Adipose tissue (tissue), 3 donors: ENCODE results near the gene GPATCH8. TPM values are rescaled to one million over a fixed set of nuclear protein-coding genes. Genes with fewer than 3 reads are reported as not detected.
"Not testable (repeated sequence)": the region's sequence is repeated elsewhere in the genome, so short reads cannot be mapped to it uniquely, and the experiment has no call there.

Source experiments
- H3K27ac ChIP-seq: one replicate; pipeline ENCODE4 v1.5.1; 2013; ENCODE audit warnings: low read depth, low read length
- WGBS, 3 donors: extraction: QIAGEN DNeasy Blood & Tissue Kit; methylation state at CpG; one replicate each; pipeline ENCODE4 v1.1.7; 2013; 5-methylcytosine and 5-hydroxymethylcytosine counted together
- polyA plus RNA-seq, 3 donors: library from polyadenylated mRNA; stranded (reverse); fragments of 200-250 nt; gene quantifications; one replicate each; pipeline ENCODE4 v1.2.3, GENCODE V29; 2013
- donor health status: healthy with polysubstance abuse.
- donor health status: Bipolar disorder and iron deficiency.
- donor health status: healthy.

The GPATCH8 gene
- polyA plus RNA-seq, 3 donors: 5.8 to 11.2 (median 7.6) TPM

DNA sequence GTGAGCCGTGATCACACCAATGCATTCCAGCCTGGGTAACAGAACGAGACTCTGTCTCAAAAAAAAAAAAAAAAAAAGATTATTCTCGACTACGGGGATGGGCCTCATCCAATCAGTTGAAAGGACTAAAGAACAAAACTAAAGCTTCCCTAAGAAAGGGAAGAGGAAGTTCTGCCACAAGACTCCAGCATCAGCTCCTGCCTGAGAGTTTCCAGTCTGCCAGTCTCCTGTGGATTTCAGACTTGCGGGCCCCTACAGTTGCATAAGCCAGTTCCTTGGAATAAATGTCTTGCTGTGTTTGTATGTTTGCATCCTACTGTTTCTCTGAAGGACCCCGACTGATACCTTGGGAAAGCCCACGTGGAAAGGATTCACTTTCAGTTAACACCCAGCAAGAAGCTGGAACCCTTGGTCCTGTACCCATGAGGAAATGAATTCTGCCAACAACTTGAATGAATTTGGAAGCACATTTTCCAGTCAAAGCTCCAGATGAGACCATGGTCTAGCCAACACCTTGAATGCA, 27.8 kb upstream of the GPATCH8 start:
- WGBS, 3 donors: 66 to 73% (median 72%) methylated on average over 7 of the region's 7 CpGs
- H3K27ac ChIP-seq: no peak overlapping the region

DNA sequence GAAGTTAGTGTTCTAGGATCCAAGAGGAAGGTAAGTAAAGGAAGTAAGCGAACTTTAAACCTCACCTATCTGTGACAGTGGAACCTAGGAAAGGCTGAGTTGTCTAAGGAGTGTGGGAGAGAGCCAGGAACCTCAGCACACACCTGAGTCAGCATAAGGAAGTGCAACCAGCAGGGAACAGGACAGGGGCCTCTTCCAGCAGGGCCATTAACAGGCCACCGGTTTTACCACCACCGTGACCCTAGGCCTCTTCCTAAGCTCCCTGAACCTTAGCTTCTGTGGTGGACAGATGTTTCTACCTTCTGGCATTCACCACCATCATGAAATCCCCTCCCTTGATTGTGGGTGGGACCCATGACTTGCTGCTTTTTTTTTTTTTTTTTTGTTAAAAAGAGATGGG, 26.7 kb upstream of the GPATCH8 start:
- WGBS, 3 donors: 68 to 75% (median 72%) methylated on average over 3 of the region's 3 CpGs
- H3K27ac ChIP-seq: no peak overlapping the region

DNA sequence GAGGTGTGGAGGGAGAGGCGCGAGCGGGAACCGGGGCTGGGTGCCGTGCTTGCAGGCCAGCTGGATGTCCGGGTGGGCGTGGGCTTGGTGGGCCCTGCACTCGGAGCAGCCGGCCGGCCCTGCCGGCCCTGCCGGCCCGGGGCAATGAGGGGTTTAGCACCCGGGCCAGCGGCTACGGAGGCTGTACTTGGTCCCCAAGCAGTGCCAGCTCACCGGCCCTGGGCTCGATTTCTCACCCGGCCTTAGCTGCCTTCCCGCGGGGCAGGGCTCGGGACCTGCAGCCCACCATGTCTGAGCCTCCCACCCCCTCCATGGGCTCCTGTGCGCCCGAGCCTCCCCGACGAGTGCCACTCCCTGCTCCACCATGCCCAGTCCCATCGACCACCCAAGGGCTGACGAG, 24.7 kb upstream of the GPATCH8 start:
- WGBS, 3 donors: 94 to 95% (median 95%) methylated on average over 19 to 28 of the region's 28 CpGs
- no peak overlapping the region for H3K27ac ChIP-seq

DNA sequence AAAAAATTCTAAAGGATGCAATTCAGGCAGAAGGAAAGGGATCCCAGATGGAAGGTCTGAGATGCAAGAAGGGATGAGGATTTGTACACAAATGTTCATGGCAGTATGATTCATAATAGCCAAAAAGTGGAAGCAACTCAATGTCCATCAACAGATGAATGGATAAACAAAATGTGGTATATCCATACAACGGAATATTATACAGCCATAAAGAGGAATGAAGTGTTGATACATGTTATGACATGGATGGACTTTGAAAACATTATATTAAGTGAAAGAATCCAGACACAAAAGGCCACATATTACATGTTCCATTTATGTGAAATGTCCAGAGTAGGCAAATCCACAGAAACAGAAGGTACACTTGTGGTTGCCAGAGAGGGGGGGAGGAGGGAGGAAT, 23.9 kb upstream of the GPATCH8 start:
- WGBS, 3 donors: 93 to 100% (median 97%) methylated on average over 1 of the region's 1 CpG

DNA sequence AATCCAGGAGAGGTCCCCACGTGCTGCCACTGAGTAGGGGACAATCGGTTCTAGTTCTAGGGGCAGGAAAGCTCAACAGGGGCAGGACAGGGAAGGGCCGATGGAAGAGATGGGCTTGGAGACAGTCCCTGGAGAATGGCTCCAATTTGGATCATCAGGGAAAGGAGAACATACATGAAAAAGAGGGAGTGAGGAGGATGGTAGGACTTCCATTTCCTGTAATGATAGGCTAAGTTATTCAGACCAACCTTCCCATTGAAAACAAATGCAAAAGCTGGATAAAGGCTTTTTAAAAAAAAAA, 20.4 kb upstream of the GPATCH8 start:
- no peak overlapping the region for H3K27ac ChIP-seq
- 68 to 72% (median 69%) methylated on average over 3 of the region's 3 CpGs for WGBS, 3 donors

More for the DNA sequence above, 23.9 kb upstream of the GPATCH8 start:
- no peak overlapping the region for H3K27ac ChIP-seq

DNA sequence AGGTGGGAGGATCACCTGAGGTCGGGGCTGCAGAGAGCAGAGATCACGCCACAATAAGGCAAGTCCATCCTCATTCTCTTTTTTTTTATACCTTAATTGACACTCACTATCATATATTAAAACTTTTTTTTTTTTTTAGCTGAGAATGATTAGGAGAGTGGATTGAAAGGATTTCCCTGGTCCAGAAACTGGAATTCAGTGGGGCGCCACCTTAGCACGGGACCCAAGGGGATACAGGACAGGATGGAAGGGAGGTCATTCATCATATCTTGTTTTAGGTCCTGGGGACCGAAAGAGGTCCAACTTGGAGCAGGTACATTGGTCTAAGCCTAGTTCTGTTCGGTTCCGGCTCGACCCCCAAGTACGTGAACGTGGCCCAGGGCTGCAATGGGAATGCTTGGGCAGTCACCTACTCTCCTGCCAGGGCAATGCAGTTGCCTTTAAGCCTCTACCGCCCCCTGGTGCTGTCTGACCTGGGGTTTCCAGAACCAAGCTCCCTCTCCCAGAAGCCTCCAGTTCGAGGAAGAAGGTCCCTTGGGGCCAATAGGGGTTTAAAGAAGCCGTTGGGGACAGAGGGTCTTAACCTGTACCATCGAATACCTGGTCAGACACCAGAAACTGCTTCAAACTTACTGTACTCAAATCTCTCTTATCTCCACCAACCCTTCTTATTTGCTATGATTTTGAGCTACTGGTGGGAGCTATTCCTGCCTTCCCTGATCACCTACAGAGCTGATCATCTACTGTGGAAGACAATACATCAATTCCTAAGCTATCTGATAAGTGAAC, 19.9 kb upstream of the GPATCH8 start:
- H3K27ac ChIP-seq: no peak overlapping the region
- 52 to 56% (median 55%) methylated on average over 14 of the region's 14 CpGs for WGBS, 3 donors

DNA sequence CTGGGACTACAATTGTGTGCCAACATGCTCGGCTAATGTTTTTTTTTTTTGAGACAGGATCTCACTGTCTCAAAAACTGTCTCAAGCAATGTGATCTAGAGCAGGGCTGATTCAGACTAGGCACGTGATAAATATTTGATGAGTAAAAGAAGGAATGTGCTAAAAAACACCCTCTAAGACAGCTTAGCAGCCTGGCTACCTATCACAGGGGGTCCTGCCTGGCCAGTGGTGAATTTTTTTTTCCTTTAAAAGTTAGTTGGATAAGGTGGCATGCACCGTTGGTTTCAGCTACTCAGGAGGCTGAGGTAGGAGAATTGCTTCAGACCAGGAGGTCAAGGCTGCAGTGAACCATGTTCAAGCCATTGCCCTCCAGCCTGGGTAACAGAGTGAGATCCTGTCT, 14.8 kb upstream of the GPATCH8 start:
- 44 to 57% (median 54%) methylated on average over 3 of the region's 3 CpGs for WGBS, 3 donors
- no peak overlapping the region for H3K27ac ChIP-seq

DNA sequence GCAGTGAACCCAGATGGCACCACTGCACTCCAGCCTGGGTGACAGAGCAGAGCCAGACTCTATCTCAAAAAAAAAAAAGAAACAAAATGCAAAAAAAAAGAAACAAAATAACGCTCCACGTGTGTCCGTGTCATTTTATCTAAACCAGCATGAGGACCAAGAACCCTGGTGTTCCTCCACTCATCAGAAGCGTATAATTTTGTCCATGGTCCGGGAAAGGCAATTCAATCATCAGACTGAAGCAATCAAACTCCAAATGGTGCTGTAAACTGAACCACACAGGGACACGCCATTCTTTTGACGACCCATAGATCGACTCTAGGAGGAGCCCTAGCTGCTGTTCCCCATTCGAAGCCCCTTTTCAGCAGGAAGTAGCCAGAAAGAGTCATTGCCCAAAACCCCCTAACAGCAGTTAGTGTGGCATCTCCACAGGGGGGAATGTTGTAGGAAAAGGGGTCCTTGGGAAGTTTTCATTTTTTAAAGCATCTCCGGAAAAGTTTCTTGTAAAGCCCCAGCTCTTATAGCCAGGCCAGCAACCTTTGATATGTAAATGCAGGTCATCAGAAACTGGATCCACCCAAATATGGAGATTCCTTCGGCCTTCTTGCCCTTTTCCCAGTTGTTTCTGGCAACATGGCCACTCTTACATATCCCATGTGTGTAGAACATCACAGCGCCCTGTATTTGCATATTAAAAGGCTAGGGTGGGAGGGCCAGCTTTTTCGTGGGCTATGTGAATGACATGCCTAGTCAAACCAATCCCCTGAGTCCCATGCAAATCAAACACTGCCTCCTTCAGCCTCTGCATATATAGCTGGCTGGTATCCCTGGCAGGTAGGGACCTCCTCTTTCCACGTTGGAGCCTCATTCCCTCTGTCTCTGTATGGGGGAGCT, 8.3 kb upstream of the GPATCH8 start:
- 37 to 44% (median 42%) methylated on average over 14 of the region's 14 CpGs for WGBS, 3 donors
- H3K27ac ChIP-seq: not testable (repeated sequence)

DNA sequence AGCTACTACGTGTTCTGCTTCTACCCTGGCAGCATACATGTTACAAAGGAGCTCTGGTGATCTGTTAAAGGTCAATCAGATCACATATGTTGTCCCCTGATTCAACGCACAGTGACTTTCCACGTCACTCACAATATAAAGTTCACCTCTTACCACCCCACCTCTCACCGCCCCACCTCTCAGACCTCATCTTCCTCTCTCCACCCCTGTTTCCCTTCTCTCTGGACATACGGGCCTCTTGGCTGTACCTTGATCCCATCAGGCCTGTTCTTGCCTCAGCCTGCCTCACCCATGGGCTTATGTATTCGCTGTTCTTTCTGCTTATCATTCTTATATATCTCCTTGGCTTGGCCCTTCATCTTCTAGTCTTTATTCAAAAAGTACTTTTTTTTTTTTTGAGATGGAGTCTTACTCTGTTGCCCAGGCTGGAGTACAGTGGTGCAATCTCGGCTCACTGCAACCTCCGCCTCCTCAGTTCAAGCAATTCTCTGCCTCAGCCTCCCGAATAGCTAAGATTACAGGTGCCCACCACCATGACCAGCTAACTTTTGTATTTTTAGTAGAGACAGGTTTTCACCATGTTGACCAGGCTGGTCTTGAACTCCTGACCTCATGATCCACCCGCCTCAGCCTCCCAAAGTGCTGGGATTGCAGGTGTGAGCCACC, 3.9 kb upstream of the GPATCH8 start:
- WGBS, 3 donors: 88 to 94% (median 92%) methylated on average over 10 of the region's 10 CpGs
- not testable (repeated sequence) for H3K27ac ChIP-seq

DNA sequence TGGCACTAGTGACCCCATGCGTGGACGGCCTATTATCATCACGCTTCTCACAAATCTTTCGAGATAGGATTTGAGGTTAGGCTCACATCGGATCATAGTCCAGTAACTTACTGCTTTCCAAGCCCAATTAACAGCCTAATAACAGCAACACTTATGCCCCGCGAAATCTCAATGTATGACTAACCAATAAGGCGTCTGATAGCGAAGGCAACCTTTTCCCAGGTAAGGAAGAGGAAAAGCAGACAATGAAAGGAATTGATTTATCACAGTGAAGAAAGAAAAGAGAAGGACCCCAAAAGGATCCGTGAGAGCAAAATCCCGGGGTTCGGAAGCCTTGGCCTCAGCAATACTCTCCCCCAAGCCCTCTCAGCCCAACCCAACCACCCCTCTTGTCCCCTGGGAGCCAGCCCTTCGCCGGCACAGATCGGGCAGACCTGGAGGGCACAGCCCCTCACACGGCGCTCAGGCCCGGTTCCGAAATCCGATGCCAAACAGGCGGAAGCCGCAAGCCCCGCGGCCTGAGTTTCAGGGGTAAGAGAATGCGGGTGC, 534 bp downstream of the GPATCH8 start:
- WGBS, 3 donors: 0 to 1% (median 0%) methylated on average over 25 of the region's 25 CpGs
- peak overlapping the region; percentile 60 for H3K27ac ChIP-seq

DNA sequence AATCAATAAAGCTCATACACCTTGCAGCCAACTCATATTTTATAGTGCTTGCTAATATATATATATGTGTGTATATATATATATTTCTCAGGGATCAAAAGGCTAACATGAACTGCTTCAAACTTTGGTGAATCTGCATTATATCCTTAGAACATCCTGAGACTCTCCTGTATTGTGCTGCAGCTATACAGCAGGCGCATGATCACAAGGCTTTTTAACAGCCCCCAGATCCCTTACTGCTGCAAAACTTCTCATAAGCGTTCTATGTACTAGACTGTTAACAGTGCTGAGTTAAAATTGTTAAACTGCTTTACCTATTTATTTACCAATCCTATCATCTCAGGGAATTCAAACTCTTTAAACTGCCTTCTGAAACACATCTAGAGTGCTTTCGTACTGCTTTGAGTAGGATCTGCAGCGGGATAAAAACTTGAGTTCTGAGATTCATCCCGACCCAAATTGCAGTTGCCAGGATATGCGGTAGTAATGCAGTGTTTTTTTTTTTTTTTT, 1.3 kb downstream of the GPATCH8 start:
- H3K27ac ChIP-seq: no peak overlapping the region
- 4 to 15% (median 11%) methylated on average over 6 of the region's 6 CpGs for WGBS, 3 donors

DNA sequence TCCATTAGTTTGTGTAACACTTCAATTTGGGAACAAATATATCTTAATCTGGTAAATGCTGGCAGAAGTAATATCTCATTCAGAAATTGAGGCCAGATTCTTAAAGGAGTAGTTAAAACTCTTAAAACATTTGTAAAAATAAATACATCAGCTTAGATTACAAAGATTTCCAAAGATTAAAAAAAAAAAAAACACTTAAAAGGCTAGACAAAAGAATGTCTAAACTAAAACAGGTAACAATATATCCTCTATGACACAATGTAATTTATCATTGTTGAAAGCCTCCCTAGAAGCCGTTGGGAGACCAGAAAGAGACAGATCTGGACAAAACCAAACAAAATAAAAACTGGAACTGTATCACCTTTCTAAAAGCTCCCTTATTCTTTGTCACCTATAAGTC, 3.5 kb downstream of the GPATCH8 start:
- 26 to 34% (median 26%) methylated on average over 1 of the region's 1 CpG for WGBS, 3 donors
- H3K27ac ChIP-seq: no peak overlapping the region

DNA sequence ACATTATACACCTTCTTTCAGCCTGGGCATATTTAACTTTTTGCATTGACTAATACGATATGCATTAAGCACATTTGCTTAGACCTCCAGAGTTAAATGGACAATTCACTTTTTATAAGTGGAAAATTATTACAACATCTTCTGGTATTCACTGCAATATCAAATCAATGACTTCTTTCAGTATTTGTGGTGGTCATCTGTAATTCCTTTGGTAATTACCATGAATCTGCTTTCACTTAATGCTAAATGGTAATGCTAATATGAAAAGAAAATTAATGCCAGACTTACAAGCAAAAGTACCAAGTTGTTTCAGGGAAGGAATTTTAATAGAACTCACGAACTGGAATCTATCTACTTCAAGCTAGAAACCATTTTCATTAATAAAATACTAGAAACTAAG, 6.4 kb downstream of the GPATCH8 start:
- WGBS, 3 donors: 86 to 96% (median 89%) methylated on average over 2 of the region's 2 CpGs
- no peak overlapping the region for H3K27ac ChIP-seq

DNA sequence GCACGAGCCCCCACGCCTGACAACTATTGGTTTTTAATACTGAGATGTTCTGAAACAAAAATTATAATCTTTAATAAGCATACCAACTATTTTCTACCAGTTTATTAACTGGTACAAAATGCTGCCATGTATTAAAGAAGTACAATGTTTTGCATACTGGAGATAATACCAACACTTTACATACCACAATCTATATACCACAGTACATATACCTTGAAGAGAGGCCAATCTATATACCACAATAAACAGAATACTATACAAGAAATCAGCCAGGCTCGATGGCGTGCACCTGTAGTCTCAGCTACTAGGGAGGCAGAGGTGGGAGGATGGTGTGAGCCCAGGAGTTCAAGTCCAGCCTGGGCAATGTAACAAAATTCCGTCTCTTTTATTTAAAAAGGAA, 9.9 kb downstream of the GPATCH8 start:
- H3K27ac ChIP-seq: no peak overlapping the region
- WGBS, 3 donors: 88 to 96% (median 94%) methylated on average over 5 of the region's 5 CpGs

DNA sequence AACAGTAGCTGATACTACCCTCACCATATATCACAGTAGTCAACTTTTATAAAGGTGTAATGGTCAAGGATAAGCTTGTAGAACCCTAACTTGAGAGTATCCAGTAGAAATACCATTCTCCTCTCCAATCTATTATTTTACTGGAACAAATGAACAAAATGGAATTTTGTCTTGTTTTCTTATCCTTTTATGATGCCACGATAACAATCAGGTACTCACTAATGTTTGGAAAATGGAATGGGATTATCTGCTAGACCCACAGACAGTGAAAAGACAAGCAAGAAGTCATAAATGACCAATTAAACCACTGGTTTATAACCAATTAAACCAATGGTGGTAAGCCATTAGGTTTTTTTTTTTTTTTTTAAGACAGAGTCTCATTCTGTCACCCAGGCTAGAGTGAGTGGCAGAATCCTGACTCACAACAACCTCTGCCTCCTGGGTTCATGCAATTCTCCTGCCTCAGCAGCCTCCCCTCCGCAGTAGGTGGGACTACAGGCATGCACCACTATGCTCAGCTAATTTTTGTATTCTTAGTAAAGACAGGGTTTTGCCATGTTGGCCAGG, 10.4 kb downstream of the GPATCH8 start:
- H3K27ac ChIP-seq: no peak overlapping the region
- WGBS, 3 donors: 96 to 98% (median 97%) methylated on average over 2 of the region's 2 CpGs

DNA sequence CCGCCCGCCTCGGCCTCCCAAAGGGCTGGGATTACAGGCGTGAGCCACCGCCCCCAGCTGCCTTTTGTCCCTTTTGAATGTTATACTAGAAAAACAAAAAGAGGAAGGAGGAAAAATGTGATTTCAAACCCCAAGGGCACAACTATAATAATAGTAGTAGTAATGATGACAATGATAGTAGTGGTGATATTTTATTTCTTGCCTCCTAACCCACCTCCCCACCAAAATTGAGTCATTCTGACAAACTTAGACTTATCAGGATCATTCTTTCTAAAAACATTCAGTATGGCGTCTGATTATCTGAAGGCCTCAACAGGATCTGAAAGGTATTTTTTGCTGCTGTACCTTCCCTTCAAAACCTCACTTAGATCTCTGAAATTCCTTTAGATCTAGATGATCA, 13.6 kb downstream of the GPATCH8 start:
- no peak overlapping the region for H3K27ac ChIP-seq
- 91 to 94% (median 92%) methylated on average over 6 of the region's 6 CpGs for WGBS, 3 donors

DNA sequence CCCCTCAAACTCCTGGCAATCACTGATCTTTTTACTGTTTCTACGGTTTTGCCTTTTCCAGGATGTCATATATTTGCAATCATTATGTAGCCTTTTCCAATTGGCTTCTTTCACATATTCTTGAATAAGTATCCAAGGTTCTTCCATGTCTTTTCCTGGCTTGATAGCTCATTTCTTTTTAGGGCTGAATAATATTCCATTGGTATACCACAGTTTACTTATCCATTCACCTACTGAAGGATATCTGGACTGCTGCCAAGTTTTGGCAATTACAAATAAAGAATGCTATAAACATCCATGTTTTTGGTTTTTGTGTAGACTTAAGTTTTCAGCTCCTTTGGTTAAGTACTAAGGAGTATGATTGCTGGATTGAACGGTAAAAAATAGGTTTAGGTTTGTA, 16.0 kb downstream of the GPATCH8 start:
- WGBS, 3 donors: 94 to 98% (median 96%) methylated on average over 2 of the region's 2 CpGs
- H3K27ac ChIP-seq: no peak overlapping the region

DNA sequence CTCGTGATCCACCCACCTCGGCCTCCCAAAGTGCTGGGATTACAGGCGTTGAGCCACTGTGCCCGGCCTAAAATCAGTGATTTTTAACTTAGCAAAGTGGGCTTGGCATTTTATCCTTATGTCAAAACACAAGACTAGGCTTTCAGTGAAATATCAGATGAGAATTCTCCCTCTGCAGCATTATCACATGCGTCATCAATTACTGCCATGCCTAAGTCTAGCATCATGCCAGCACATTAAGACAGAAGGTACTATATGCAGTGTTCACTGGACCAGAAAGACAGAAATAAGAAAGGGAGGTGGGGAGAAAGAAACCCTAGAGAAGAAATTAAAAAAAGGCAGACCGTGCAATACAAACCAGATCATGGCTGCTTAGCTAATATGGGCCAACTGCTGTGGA, 29.8 kb downstream of the GPATCH8 start:
- 92 to 96% (median 94%) methylated on average over 6 of the region's 6 CpGs for WGBS, 3 donors

More for the DNA sequence above, 29.8 kb downstream of the GPATCH8 start:
- H3K27ac ChIP-seq: no peak overlapping the region
